Measurements from ENCODE around the gene TMEFF2. TPM values are rescaled to one million over a fixed set of nuclear protein-coding genes. Genes with fewer than 3 reads are reported as not detected.

The TMEFF2 gene
- total and polyA plus RNA-seq, 2 of the 8 experiments (the other 6 are each of a cell fraction or from before 2014, with no cell fraction given) = 0.91 to 3.7 TPM

GRCh38 chr2:191951832-191952231 is 242.9 kb downstream of the TMEFF2 start:
- no peak overlapping the region for H4K5ac ChIP-seq (ENCODE audit: insufficient read length, low read depth, low read length)
- FAIRE-seq (no peak), DNase-seq (ENCODE audit: low read depth in 1 of 2, low spot score in 2 of 2) (no peak)
- no peak overlapping the region for H2BK12ac ChIP-seq (ENCODE audit: low read depth, low read length)
- no peak overlapping the region for H2BK120ac ChIP-seq (replicated peaks; ENCODE audit: low read depth, low read length)
- no peak overlapping the region for H3K4me2 ChIP-seq (ENCODE audit: insufficient read depth in 1 of 2, low read depth in 2 of 2, low read length in 2 of 2)
- H2BK20ac ChIP-seq (ENCODE audit: low read length) = no peak overlapping the region
- no peak overlapping the region for H3K23ac ChIP-seq (ENCODE audit: insufficient read length)
- H3K4ac ChIP-seq (replicated peaks; ENCODE audit: insufficient read length, low read depth, low read length) = no peak overlapping the region
- H3K14ac ChIP-seq (ENCODE audit: insufficient read length) = no peak overlapping the region
- CTCF ChIA-PET (ENCODE audit: partially characterized antibody) = interaction anchor here (0.7 kb wide), 1 partner anchor 210 kb away, joined by 3 read pairs; no protein-coding TSS in a partner anchor
- no peak overlapping the region for H2BK5ac ChIP-seq (ENCODE audit: low read depth, low read length)
- no peak overlapping the region for H3K56ac ChIP-seq (replicated peaks; ENCODE audit: insufficient read length, low read depth, low read length)
- no peaks in the 10 kb centered on the region for H4K20me1 ChIP-seq (replicated peaks in 1 of 2; ENCODE audit: control insufficient read depth in 1 of 2, insufficient read depth in 2 of 2, low read length in 2 of 2)
- no peak overlapping the region for H2BK15ac ChIP-seq (ENCODE audit: low read length)
- no peaks in the 10 kb centered on the region for H3K4me1 ChIP-seq (replicated peaks in 1 of 4; ENCODE audit: control insufficient read depth in 3 of 4, insufficient read depth in 4 of 4, low read length in 3 of 4)
- H3K79me1 ChIP-seq (ENCODE audit: low read depth, low read length) = no peaks in the 10 kb centered on the region
- H3K18ac ChIP-seq (ENCODE audit: extremely low read depth, low read length) = no peak overlapping the region
- H4K8ac ChIP-seq (ENCODE audit: extremely low read depth, insufficient read depth, low read length) = no peak overlapping the region
- no peaks in the 10 kb centered on the region for H3K9me3 ChIP-seq (ENCODE audit: insufficient read depth in 2 of 2, low read depth in 1 of 2, low read length in 1 of 2)
- H2AFZ ChIP-seq (ENCODE audit: low read length) = no peak overlapping the region
- no peak overlapping the region for H4K91ac ChIP-seq (replicated peaks; ENCODE audit: insufficient read length, low read length)
- no peak overlapping the region for H3K4me3 ChIP-seq (ENCODE audit: extremely low read depth in 1 of 4, insufficient read depth in 2 of 4, low read depth in 3 of 4, low read length in 4 of 4)
- no peak overlapping the region for H3K9ac ChIP-seq (replicated peaks in 1 of 4; ENCODE audit: extremely low read depth in 1 of 4, low read depth in 3 of 4, low read length in 3 of 4)
- no peaks in the 10 kb centered on the region for H3K36me3 ChIP-seq (ENCODE audit: control insufficient read depth in 2 of 4, insufficient read depth in 4 of 4, low read length in 3 of 4)
- H3K27ac ChIP-seq (ENCODE audit: low read depth, low read length) = no peak overlapping the region
- 100% methylated on average over 1 of the region's 1 CpG; no CpG with 5 or more reads in 1 of the 2 experiments for WGBS, 2 experiments (ENCODE audit: extremely low coverage in 1 of 2, insufficient coverage in 1 of 2, insufficient read length in 1 of 2, insufficient replicate concordance in 2 of 2, low coverage in 1 of 2, low lambda C conversion rate in 2 of 2, missing lambda C conversion rate in 1 of 2)
- H3K23me2 ChIP-seq (ENCODE audit: low read depth, low read length) = no peaks in the 10 kb centered on the region
- H2AK5ac ChIP-seq (ENCODE audit: low read depth, low read length) = no peak overlapping the region
- no peaks in the 10 kb centered on the region for H3K27me3 ChIP-seq (replicated peaks in 1 of 4; ENCODE audit: control insufficient read depth in 3 of 4, extremely low read depth in 1 of 4, insufficient read depth in 3 of 4, low read length in 3 of 4)
- POLR2A ChIA-PET (ENCODE audit: partially characterized antibody) = no interaction called here
- no peaks in the 10 kb centered on the region for H3K79me2 ChIP-seq (ENCODE audit: control insufficient read depth in 1 of 2, insufficient read depth in 2 of 2, low read length in 2 of 2)
- TF ChIP-seq BCL11A (IDR thresholded peaks at IDR 0.05; ENCODE audit: low read depth in 2 of 2, low read length in 2 of 2) (no peak), RNF2 (IDR thresholded peaks at IDR 0.05; ENCODE audit: borderline replicate concordance, low read depth, low read length, missing control alignments, poor library complexity, severe bottlenecking) (no peak), EGR1 (IDR thresholded peaks at IDR 0.05; ENCODE audit: borderline replicate concordance, low read depth, low read length) (no peak), KDM4A (IDR thresholded peaks at IDR 0.05; ENCODE audit: low read depth, low read length, severe bottlenecking) (no peak), CBX5 (IDR thresholded peaks at IDR 0.05; ENCODE audit: low read depth, low read length) (no peak), SAP30 (IDR thresholded peaks at IDR 0.05; ENCODE audit: insufficient read depth, insufficient replicate concordance, low read length) (no peak), MAX (IDR thresholded peaks at IDR 0.05) (no peak), JUN (IDR thresholded peaks at IDR 0.05; ENCODE audit: low read depth, low read length) (no peak)
- TF ChIP-seq, protein P1, sequence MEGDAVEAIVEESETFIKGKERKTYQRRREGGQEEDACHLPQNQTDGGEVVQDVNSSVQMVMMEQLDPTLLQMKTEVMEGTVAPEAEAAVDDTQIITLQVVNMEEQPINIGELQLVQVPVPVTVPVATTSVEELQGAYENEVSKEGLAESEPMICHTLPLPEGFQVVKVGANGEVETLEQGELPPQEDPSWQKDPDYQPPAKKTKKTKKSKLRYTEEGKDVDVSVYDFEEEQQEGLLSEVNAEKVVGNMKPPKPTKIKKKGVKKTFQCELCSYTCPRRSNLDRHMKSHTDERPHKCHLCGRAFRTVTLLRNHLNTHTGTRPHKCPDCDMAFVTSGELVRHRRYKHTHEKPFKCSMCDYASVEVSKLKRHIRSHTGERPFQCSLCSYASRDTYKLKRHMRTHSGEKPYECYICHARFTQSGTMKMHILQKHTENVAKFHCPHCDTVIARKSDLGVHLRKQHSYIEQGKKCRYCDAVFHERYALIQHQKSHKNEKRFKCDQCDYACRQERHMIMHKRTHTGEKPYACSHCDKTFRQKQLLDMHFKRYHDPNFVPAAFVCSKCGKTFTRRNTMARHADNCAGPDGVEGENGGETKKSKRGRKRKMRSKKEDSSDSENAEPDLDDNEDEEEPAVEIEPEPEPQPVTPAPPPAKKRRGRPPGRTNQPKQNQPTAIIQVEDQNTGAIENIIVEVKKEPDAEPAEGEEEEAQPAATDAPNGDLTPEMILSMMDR (IDR thresholded peaks at IDR 0.05; ENCODE audit: control extremely low read depth in 1 of 3, insufficient read depth in 1 of 3, low read depth in 1 of 3, low read length in 3 of 3) = no peak

All from H1 (cell line).